Measurements from ENCODE around the gene GABRB2. TPM values are rescaled to one million over a fixed set of nuclear protein-coding genes. Genes with fewer than 3 reads are reported as not detected.

Gene GABRB2
- total and polyA plus RNA-seq, 2 experiments from 2014 or later = 0.11 to 0.94 TPM

GRCh38 chr5:161471211-161471950 is 75.1 kb downstream of the GABRB2 start:
- DNase-seq (ENCODE audit: low spot score) = no peak
- H3K27me3 Mint-ChIP-seq (ENCODE audit: insufficient read depth, low read depth, poor library complexity) = no peaks in the 10 kb centered on the region
- H3K9me3 Mint-ChIP-seq = no peaks in the 10 kb centered on the region

GRCh38 chr5:161467703-161468102 is 78.8 kb downstream of the GABRB2 start:
- Histone ChIP-seq H3K4me2 (no peak overlapping the region), H3K27me3 (ENCODE audit: insufficient read depth) (no peaks in the 10 kb centered on the region), H3K4me3 (no peak overlapping the region), H3F3A (replicated peaks; ENCODE audit: low read depth) (no peaks in the 10 kb centered on the region), H4K20me1 (replicated peaks; ENCODE audit: insufficient read depth) (no peaks in the 10 kb centered on the region), H3K79me2 (replicated peaks; ENCODE audit: insufficient read depth) (no peaks in the 10 kb centered on the region), H2AFZ (no peak overlapping the region), H3K27ac (ENCODE audit: low read depth) (no peak overlapping the region), H3K9me2 (ENCODE audit: insufficient read depth) (no peaks in the 10 kb centered on the region), H3K4me1 (ENCODE audit: insufficient read depth) (peaks cover 4% of the 10 kb centered on the region; the same call in 1 of the 2 replicates), H3K36me3 (ENCODE audit: insufficient read depth) (no peaks in the 10 kb centered on the region)
- no peaks in the 10 kb centered on the region for H3K4me1 Mint-ChIP-seq
- no peaks in the 10 kb centered on the region for H3K9me3 Mint-ChIP-seq
- TF ChIP-seq ETS1 (IDR thresholded peaks at IDR 0.05) = no peak
- no peak for TF ChIP-seq ZNF331 (CRISPR knock-in tag; IDR thresholded peaks at IDR 0.05; ENCODE audit: low read depth)
- ATAC-seq (no peak), DNase-seq (ENCODE audit: low spot score) (no peak)
- no peak overlapping the region for H3K4me3 Mint-ChIP-seq
- no peak overlapping the region for H3K27ac Mint-ChIP-seq
- no peaks in the 10 kb centered on the region for H3K36me3 Mint-ChIP-seq (ENCODE audit: low read depth)
- no peaks in the 10 kb centered on the region for H3K27me3 Mint-ChIP-seq (ENCODE audit: insufficient read depth, low read depth, poor library complexity)

More at GRCh38 chr5:161471211-161471950, 75.1 kb downstream of the GABRB2 start:
- TF ChIP-seq ETS1 (IDR thresholded peaks at IDR 0.05) = no peak
- no peak for ATAC-seq
- no peaks in the 10 kb centered on the region for H3K36me3 ChIP-seq (ENCODE audit: insufficient read depth)
- H3K4me1 ChIP-seq (ENCODE audit: insufficient read depth) = no peaks in the 10 kb centered on the region
- no peaks in the 10 kb centered on the region for H3F3A ChIP-seq (replicated peaks; ENCODE audit: low read depth)
- no peak overlapping the region for H2AFZ ChIP-seq
- H3K9me2 ChIP-seq (ENCODE audit: insufficient read depth) = 0 out of 2 replicates have a peak, but pooled peaks cover 3% of the 10 kb centered on the region
- no peaks in the 10 kb centered on the region for H3K4me1 Mint-ChIP-seq
- no peak overlapping the region for H3K27ac ChIP-seq (ENCODE audit: low read depth)
- H3K36me3 Mint-ChIP-seq (ENCODE audit: low read depth) = no peaks in the 10 kb centered on the region
- no peaks in the 10 kb centered on the region for H3K79me2 ChIP-seq (replicated peaks; ENCODE audit: insufficient read depth)
- no peak overlapping the region for H3K4me3 Mint-ChIP-seq
- H3K4me2 ChIP-seq = no peak overlapping the region
- H3K4me3 ChIP-seq = no peak overlapping the region
- H3K27me3 ChIP-seq (ENCODE audit: insufficient read depth) = no peaks in the 10 kb centered on the region
- no peaks in the 10 kb centered on the region for H4K20me1 ChIP-seq (replicated peaks; ENCODE audit: insufficient read depth)
- no peak overlapping the region for H3K27ac Mint-ChIP-seq

GRCh38 chr5:161460741-161461140 is 85.8 kb downstream of the GABRB2 start:
- no peaks in the 10 kb centered on the region for H3K36me3 ChIP-seq (ENCODE audit: insufficient read depth)
- Mint-ChIP-seq H3K9me3 (no peaks in the 10 kb centered on the region), H3K4me1 (no peaks in the 10 kb centered on the region; the same call in 2 of the 3 replicates)
- TF ChIP-seq ZNF331 (CRISPR knock-in tag; IDR thresholded peaks at IDR 0.05; ENCODE audit: low read depth) (no peak), JUNB (IDR thresholded peaks at IDR 0.05; ENCODE audit: unreplicated experiment) (no peak), POLR2AphosphoS5 (IDR thresholded peaks at IDR 0.05; ENCODE audit: low read depth) (no peak), NANOG (IDR thresholded peaks at IDR 0.05; ENCODE audit: borderline replicate concordance) (no peak), CTCF (conservative IDR thresholded peaks at IDR 0.05; ENCODE audit: low read depth in 2 of 2) (no peak), EZH2phosphoT487 (IDR thresholded peaks at IDR 0.05; ENCODE audit: unreplicated experiment) (no peak)

More at GRCh38 chr5:161460741-161461140, 85.8 kb downstream of the GABRB2 start:
- no peak overlapping the region for H3K4me3 Mint-ChIP-seq
- H3F3A ChIP-seq (replicated peaks; ENCODE audit: low read depth) = no peaks in the 10 kb centered on the region
- no peaks in the 10 kb centered on the region for H3K27me3 Mint-ChIP-seq (ENCODE audit: insufficient read depth, low read depth, poor library complexity)
- no peaks in the 10 kb centered on the region for H3K9me2 ChIP-seq (ENCODE audit: insufficient read depth)
- H3K4me1 ChIP-seq (ENCODE audit: insufficient read depth) = peaks cover 4% of the 10 kb centered on the region; the same call in 1 of the 2 replicates
- DNase-seq (ENCODE audit: low spot score) (no peak), ATAC-seq (no peak)
- H3K27ac Mint-ChIP-seq = no peak overlapping the region
- H3K4me2 ChIP-seq = no peak overlapping the region
- H3K4me3 ChIP-seq = no peak overlapping the region
- no peaks in the 10 kb centered on the region for H3K27me3 ChIP-seq (ENCODE audit: insufficient read depth)
- no peaks in the 10 kb centered on the region for H3K36me3 Mint-ChIP-seq (ENCODE audit: low read depth)
- H4K20me1 ChIP-seq (replicated peaks; ENCODE audit: insufficient read depth) = no peaks in the 10 kb centered on the region
- no peak overlapping the region for H2AFZ ChIP-seq
- no peaks in the 10 kb centered on the region for H3K79me2 ChIP-seq (replicated peaks; ENCODE audit: insufficient read depth)
- no peak overlapping the region for H3K27ac ChIP-seq (ENCODE audit: low read depth)

All from GM23338 (cell line).